ENCODE results near the gene ATP5F1B.

Gene ATP5F1B

DNA sequence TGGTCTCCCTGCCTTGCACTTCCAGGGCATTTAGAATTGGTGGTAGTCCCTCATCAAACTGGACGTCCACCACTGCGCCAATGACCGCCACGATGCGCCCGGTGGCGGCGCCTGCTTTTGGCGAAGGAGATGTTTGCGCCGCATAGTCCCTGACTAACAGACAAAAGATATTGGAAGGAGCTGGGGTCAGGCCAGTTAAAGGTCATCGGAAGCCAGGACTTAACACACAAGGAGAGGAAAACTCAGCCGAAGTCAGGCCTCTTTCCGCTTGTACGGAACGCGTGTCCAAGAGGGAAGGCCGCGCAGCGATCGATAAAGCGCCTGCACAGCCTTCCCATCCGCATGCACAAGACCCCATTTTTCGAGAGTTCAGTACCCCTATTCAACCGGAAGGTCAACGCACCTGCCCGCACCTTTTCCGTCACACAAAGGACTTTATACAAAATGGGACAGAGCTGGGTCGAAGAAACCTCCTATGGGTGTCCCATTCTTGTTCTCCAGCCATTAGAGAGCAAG lies 525 bp downstream of the ATP5F1B start:
- peak; percentile 23 for DNase-seq

- DNase-seq = no peak
Measured at GRCh38 chr12:56644654-56645053, 1.1 kb downstream of the ATP5F1B start.

GRCh38 chr12:56641219-56641618 lies 4.6 kb downstream of the ATP5F1B start:
- no peak for DNase-seq

DNA sequence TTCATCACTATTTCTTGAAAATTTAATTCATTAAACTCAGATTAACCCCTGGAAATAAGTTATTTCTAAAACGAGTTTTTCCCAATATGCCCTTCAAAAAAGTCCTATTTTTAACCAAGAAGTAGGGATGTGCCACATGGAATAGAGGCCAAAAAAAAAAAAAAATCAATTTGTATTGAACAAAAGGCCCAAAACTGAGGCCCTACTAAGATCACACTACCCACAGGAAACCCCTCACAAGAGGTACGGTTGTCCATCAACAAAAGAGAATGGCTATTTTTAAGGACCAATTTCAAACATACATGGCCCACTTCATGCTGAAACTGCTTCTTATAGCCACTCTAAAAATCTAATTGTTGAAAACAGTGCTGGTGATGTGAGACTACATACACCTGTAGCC lies 8.2 kb downstream of the ATP5F1B start:
- no peak for DNase-seq

DNA sequence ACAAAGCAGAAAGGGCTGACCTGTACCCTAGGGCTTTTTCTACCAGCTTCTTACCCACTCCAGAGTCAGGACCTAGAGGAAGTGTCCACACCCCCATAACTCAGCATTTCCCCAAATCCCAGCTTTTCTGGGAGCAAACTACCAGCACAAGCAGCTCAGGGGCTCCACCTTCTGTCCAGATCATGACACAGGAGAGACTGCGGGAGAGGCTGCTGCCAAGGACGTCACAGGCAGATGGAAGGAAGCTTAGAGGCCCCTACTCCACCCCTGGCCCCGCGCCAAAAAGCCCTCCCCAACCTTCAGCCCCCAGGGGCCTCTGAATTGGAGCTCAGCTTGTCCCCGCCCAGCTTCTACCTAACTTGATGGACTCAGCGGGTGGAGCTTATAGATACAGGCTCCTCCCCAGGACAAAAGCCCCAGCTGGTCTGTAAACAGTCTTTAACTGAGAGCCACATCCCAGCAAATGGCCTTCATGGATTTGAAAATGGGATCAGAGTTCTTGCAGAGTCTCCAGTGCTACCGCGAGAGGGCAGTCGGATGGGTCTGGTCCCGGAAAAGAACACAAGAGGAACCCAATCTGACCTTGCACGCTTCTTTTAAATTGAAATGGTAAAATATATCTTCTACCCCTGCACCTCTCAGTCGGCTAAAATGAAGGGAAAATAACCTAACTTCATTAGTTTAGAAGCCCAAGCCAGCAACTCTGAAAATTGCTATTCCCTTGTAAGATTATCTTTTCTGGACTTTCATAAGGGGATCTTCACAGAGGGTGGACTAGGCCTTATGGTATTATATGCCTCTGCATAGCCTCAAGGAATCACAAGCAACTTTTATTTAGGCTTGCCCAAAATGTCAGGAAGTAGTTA lies 8.9 kb downstream of the ATP5F1B start:
- peak; percentile 92 for DNase-seq

GRCh38 chr12:56635806-56636674 lies 9.7 kb downstream of the ATP5F1B start:
- DNase-seq = peak; percentile 92

- peak; percentile 80 for DNase-seq
Measured at GRCh38 chr12:56634837-56635791, 10.7 kb downstream of the ATP5F1B start.

DNA sequence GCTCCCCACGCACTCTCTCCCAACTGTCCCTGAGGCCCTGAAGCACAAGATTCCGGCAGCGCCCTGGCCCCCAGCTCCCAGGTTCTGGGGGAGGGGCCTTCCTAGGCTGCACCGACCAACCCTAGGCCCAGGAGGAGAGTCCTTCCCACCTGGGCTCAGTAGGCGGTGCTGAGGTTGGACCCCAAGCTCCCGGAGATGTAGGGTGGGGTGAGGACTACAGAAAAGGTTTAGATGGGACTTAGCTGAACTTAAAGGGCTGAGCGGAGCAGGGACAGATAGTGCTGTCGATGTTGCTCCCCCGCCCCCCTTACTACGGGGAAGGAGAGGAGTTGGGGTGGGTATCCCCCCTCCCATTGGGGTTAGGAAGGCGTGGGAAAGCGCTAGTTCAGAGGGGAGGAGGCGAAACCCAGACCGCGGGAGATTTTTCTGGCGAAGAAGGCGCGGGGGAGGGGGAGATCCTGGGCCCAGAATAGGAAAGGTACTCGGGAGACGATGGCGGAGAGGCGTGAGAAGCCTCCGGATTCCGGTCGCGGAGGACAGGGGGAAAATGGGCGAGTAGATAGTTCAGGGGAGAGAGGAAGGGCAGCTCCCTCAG lies 11.4 kb downstream of the ATP5F1B start:
- peak; percentile 19 for DNase-seq

- no peak for DNase-seq
Measured at GRCh38 chr12:56633468-56634241, 12.1 kb downstream of the ATP5F1B start.

- no peak for DNase-seq
Measured at GRCh38 chr12:56632701-56633467, 12.9 kb downstream of the ATP5F1B start.

- peak; percentile 68 for DNase-seq
Measured at GRCh38 chr12:56631790-56632700, 13.7 kb downstream of the ATP5F1B start.

- peak; percentile 92 for DNase-seq
Measured at GRCh38 chr12:56630180-56630632, 15.6 kb downstream of the ATP5F1B start, which contains the start of gene BAZ2A. TSS of gene BAZ2A (minus strand) at chr12:56630326. CDS start at chr12:56617530, 12,796 bp downstream.

GRCh38 chr12:56629459-56630179 lies 16.2 kb downstream of the ATP5F1B start:
- DNase-seq = peak; percentile 36

- DNase-seq = peak; percentile 65
Measured at GRCh38 chr12:56628671-56629458, 16.9 kb downstream of the ATP5F1B start.

- no peak for DNase-seq
Measured at GRCh38 chr12:56626701-56627100, 19.1 kb downstream of the ATP5F1B start.

GRCh38 chr12:56622535-56622934 lies 23.2 kb downstream of the ATP5F1B start:
- peak; percentile 23 for DNase-seq

- no peak for DNase-seq
Measured at GRCh38 chr12:56616925-56617324, 28.9 kb downstream of the ATP5F1B start.
